GM23338 (cell line): ENCODE results near the gene TMUB2. TPM values are rescaled to one million over a fixed set of nuclear protein-coding genes. Genes with fewer than 3 reads are reported as not detected.
A peak's percentile ranks its signal among the peaks of the same experiment; 100 is the strongest.

Experiments used
- ATAC-seq: fragments of 200-7000 bp; cut with Tn5 transposase; 3 replicates; pipeline ENCODE4 v1.9.1; 2020
- DNase-seq: peaks from one replicate; pipeline ENCODE4 v3.0.0-alpha.2; 2015; ENCODE audit warnings: low spot score
- H2AFZ ChIP-seq: fragments of 200-600 bp; sonication (generic); 2 replicates; pipeline ENCODE4 v1.8.0; 2016; ENCODE audit warnings: antibody characterized with exemption, mild to moderate bottlenecking, moderate library complexity
- H3F3A ChIP-seq: fragments of 200-600 bp; sonication (generic); replicated peaks from 2 replicates; pipeline ENCODE4 v1.8.0; 2017; ENCODE audit warnings: antibody characterized with exemption, mixed run types, low read depth
- H3K27ac ChIP-seq: fragments of 200-600 bp; sonication (generic); 2 replicates; pipeline ENCODE4 v1.6.1; 2016; ENCODE audit warnings: low read depth
- H3K27me3 ChIP-seq: fragments of 200-600 bp; sonication (generic); 2 replicates; pipeline ENCODE4 v1.8.0; 2016; ENCODE audit warnings: mild to moderate bottlenecking, mixed run types, moderate library complexity; ENCODE audit not compliant: insufficient read depth
- H3K36me3 ChIP-seq: fragments of 200-600 bp; sonication (generic); 2 replicates; pipeline ENCODE4 v1.8.0; 2016; ENCODE audit warnings: mild to moderate bottlenecking; ENCODE audit not compliant: insufficient read depth
- H3K4me1 ChIP-seq: fragments of 200-600 bp; sonication (generic); 2 replicates; pipeline ENCODE4 v1.8.0; 2016; ENCODE audit warnings: mild to moderate bottlenecking, moderate library complexity; ENCODE audit not compliant: insufficient read depth
- H3K4me2 ChIP-seq: fragments of 200-600 bp; sonication (generic); 2 replicates; pipeline ENCODE4 v1.7.1; 2017; ENCODE audit warnings: mixed run types
- H3K4me3 ChIP-seq: fragments of 200-600 bp; sonication (generic); 2 replicates; pipeline ENCODE4 v1.6.1; 2016; ENCODE audit warnings: mixed run types
- H3K79me2 ChIP-seq: fragments of 200-600 bp; sonication (generic); replicated peaks from 2 replicates; pipeline ENCODE4 v1.8.0; 2017; ENCODE audit warnings: mild to moderate bottlenecking; ENCODE audit not compliant: insufficient read depth
- H3K9me2 ChIP-seq: fragments of 200-600 bp; sonication (generic); 2 replicates; pipeline ENCODE4 v1.8.0; 2017; ENCODE audit not compliant: insufficient read depth
- H4K20me1 ChIP-seq: fragments of 200-600 bp; sonication (generic); replicated peaks from 2 replicates; pipeline ENCODE4 v1.8.0; 2017; ENCODE audit warnings: mild to moderate bottlenecking; ENCODE audit not compliant: insufficient read depth
- H3K27ac Mint-ChIP-seq: 2 replicates; pipeline ENCODE4 v1.8.0; 2020; ENCODE audit warnings: inconsistent platforms, mild to moderate bottlenecking, moderate library complexity, mixed read lengths
- H3K27me3 Mint-ChIP-seq: 3 replicates; pipeline ENCODE4 v1.8.0; 2022; ENCODE audit warnings: low read depth, mild to moderate bottlenecking, moderate library complexity, mixed read lengths, inconsistent platforms; ENCODE audit not compliant: insufficient read depth, poor library complexity
- H3K36me3 Mint-ChIP-seq: 3 replicates; pipeline ENCODE4 v1.8.0; 2021; ENCODE audit warnings: low read depth, mild to moderate bottlenecking, inconsistent platforms, moderate library complexity, mixed read lengths
- H3K4me1 Mint-ChIP-seq: 3 replicates; pipeline ENCODE4 v1.8.0; 2020; ENCODE audit warnings: mild to moderate bottlenecking, inconsistent platforms, mixed read lengths
- H3K4me3 Mint-ChIP-seq: 3 replicates; pipeline ENCODE4 v1.8.0; 2021; ENCODE audit warnings: moderate library complexity, mild to moderate bottlenecking, inconsistent platforms, mixed read lengths
- H3K9me3 Mint-ChIP-seq: 3 replicates; pipeline ENCODE4 v1.8.0; 2020; ENCODE audit warnings: moderate library complexity, mild to moderate bottlenecking, inconsistent platforms, mixed read lengths
- EZH2phosphoT487 ChIP-seq: fragments of 200-600 bp; sonication (generic); IDR thresholded peaks from one replicate; pipeline ENCODE4 v1.8.1; 2018; ENCODE audit warnings: antibody characterized with exemption; ENCODE audit not compliant: unreplicated experiment
- JUNB ChIP-seq: IDR thresholded peaks from one replicate; pipeline ENCODE4 v1.6.1; 2016; ENCODE audit warnings: antibody characterized with exemption; ENCODE audit not compliant: unreplicated experiment
- NANOG ChIP-seq: IDR thresholded peaks from 2 replicates; pipeline ENCODE4 v1.6.1; 2016; ENCODE audit warnings: antibody characterized with exemption, borderline replicate concordance
- POLR2AphosphoS5 ChIP-seq: IDR thresholded peaks from 2 replicates; pipeline ENCODE4 v1.6.1; 2016; ENCODE audit warnings: antibody characterized with exemption, low read depth
- STAT1 ChIP-seq: IDR thresholded peaks from one replicate; pipeline ENCODE4 v1.6.1; 2016; ENCODE audit warnings: antibody characterized with exemption; ENCODE audit not compliant: unreplicated experiment
- ZNF462 ChIP-seq: fragments of 250-450 bp; sonication (Bioruptor Pico); IDR thresholded peaks from 2 replicates; pipeline ENCODE4 v1.5.0; 2020; ENCODE audit warnings: mild to moderate bottlenecking, moderate library complexity
- polyA plus RNA-seq: library from polyadenylated mRNA; unstranded; fragments of >200 nt; fragmentation: Nextera tagmentation; extraction: Ambion mirVana; gene quantifications from 2 replicates; pipeline ENCODE4 v1.2.1, GENCODE V29; 2016
- total RNA-seq: library from RNA; depleted of rRNA; stranded (reverse); fragments of >200 nt; shearing (Covaris generic); gene quantifications from 2 replicates; pipeline ENCODE4 v1.2.3, GENCODE V29; 2014
- TF ChIP-seq, protein P1 (sequence below): IDR thresholded peaks from 2 replicates; pipeline ENCODE4 v1.6.1; 2016; ENCODE audit warnings: antibody characterized with exemption

Gene TMUB2
- total and polyA plus RNA-seq, 2 experiments from 2014 or later, result 16.5 to 20.8 TPM

- TF ChIP-seq ZNF462 (CRISPR knock-in tag) (no peak), NANOG (no peak)
Measured at GRCh38 chr17:44207743-44208142, 21.0 kb downstream of the TMUB2 start (continued).

DNA sequence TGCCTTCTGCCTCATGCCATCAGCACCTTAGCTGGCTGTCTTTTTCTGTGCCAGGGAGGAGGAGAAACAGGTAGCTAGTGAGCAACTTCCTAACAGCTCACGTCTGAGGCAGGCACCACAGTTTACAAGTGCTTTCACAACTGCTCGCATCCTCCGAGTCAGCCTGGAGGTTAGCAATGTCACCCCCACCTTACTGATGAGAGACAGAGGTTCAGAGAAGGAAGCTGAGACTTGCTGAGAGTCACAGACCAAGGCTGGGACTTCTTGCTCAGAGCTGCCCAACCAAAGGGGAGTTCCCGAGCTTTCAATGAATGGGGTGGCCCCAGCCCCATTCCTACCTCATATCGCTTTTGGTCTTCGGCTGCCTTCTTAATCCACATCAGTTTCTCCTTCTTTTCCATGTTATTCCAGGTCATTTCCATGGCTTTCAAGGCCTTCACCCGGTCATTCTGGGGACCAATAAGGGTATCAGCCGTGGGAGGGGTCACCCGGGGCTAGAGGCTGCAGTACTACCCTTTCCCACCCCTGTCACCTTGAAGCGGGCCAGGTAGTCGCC lies 23.1 kb downstream of the TMUB2 start:
- Mint-ChIP-seq H3K27me3 (peaks cover 27% of the 10 kb centered on the region), H3K9me3 (no peaks in the 10 kb centered on the region), H3K27ac (peak overlapping the region; percentile 92; the same call in 1 of the 2 replicates), H3K4me1 (peaks cover 33% of the 10 kb centered on the region), H3K4me3 (no peak overlapping the region), H3K36me3 (peaks cover 79% of the 10 kb centered on the region)
- Histone ChIP-seq H3K36me3 (peaks cover 24% of the 10 kb centered on the region), H3K27me3 (no peaks in the 10 kb centered on the region), H3K4me3 (no peak overlapping the region), H3K9me2 (no peaks in the 10 kb centered on the region), H3K4me2 (0 out of 2 replicates have a peak overlapping the region, but pooled peaks have one; percentile 14), H3K79me2 (no peaks in the 10 kb centered on the region), H3F3A (peaks cover 26% of the 10 kb centered on the region; the same call in 1 of the 2 replicates), H2AFZ (no peak overlapping the region), H4K20me1 (peaks cover 15% of the 10 kb centered on the region), H3K27ac (peak overlapping the region; percentile 32; the same call in 1 of the 2 replicates), H3K4me1 (peaks cover 18% of the 10 kb centered on the region)
- ATAC-seq, result no peak
- no peak for DNase-seq
- TF ChIP-seq, protein P1, sequence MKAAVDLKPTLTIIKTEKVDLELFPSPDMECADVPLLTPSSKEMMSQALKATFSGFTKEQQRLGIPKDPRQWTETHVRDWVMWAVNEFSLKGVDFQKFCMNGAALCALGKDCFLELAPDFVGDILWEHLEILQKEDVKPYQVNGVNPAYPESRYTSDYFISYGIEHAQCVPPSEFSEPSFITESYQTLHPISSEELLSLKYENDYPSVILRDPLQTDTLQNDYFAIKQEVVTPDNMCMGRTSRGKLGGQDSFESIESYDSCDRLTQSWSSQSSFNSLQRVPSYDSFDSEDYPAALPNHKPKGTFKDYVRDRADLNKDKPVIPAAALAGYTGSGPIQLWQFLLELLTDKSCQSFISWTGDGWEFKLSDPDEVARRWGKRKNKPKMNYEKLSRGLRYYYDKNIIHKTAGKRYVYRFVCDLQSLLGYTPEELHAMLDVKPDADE, result no peak
- TF ChIP-seq EZH2phosphoT487, result no peak
- TF ChIP-seq POLR2AphosphoS5, result no peak
- TF ChIP-seq ZNF462 (CRISPR knock-in tag), result no peak
- TF ChIP-seq NANOG, result no peak
- TF ChIP-seq JUNB, result no peak
- TF ChIP-seq STAT1, result no peak
